SK-N-SH (cell line): Measurements from ENCODE around the gene COL4A2.

Source experiments
- POLR2AphosphoS5 ChIP-seq: IDR thresholded peaks from 2 replicates; pipeline ENCODE4 v1.6.1; 2012; ENCODE audit warnings: low read depth, low read length
- TCF12 ChIP-seq: IDR thresholded peaks from 2 replicates; pipeline ENCODE4 v1.4.0; 2012
- TF ChIP-seq, protein P1 (sequence below): fragments of 200-600 bp; sonication (generic); IDR thresholded peaks from 2 replicates; pipeline ENCODE4 v1.6.1; 2017; ENCODE audit warnings: antibody characterized with exemption, mild to moderate bottlenecking, moderate library complexity

GRCh38 chr13:110490009-110490770, 183.1 kb downstream of the COL4A2 start:
- TF ChIP-seq TCF12 (no peak), POLR2AphosphoS5 (no peak)
- TF ChIP-seq, protein P1, sequence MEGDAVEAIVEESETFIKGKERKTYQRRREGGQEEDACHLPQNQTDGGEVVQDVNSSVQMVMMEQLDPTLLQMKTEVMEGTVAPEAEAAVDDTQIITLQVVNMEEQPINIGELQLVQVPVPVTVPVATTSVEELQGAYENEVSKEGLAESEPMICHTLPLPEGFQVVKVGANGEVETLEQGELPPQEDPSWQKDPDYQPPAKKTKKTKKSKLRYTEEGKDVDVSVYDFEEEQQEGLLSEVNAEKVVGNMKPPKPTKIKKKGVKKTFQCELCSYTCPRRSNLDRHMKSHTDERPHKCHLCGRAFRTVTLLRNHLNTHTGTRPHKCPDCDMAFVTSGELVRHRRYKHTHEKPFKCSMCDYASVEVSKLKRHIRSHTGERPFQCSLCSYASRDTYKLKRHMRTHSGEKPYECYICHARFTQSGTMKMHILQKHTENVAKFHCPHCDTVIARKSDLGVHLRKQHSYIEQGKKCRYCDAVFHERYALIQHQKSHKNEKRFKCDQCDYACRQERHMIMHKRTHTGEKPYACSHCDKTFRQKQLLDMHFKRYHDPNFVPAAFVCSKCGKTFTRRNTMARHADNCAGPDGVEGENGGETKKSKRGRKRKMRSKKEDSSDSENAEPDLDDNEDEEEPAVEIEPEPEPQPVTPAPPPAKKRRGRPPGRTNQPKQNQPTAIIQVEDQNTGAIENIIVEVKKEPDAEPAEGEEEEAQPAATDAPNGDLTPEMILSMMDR: no peak
